ENCODE data around the gene CTSD. TPM values are rescaled to one million over a fixed set of nuclear protein-coding genes. Genes with fewer than 3 reads are reported as not detected.
"Not testable (repeated sequence)": the region's sequence is repeated elsewhere in the genome, so short reads cannot be mapped to it uniquely, and the experiment has no call there.

CTSD gene
- total RNA-seq, 1 experiment from 2014 or later: 127 TPM

DNA sequence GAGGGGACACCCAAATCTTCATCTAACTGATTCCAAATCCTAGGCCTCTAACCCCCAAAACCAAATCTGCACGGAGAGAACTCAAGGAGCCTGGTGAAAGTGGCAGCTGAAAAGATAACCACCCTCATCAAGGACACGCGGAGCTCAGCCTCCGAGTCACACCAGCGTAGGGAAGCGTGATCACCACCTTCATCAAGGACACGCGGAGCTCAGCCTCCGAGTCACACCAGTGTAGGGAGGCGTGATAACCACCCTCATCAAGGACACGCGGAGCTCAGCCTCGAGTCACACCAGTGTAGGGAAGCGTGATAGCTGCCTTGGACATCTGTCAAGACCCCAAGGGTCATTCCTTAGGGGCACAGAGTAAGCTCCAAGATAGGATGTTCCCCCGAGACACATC is 41.8 kb upstream of the CTSD start (continued):
- TF ChIP-seq, protein P1, sequence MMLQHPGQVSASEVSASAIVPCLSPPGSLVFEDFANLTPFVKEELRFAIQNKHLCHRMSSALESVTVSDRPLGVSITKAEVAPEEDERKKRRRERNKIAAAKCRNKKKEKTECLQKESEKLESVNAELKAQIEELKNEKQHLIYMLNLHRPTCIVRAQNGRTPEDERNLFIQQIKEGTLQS (IDR thresholded peaks at IDR 0.05): no peak
- no peak for TF ChIP-seq CEBPB (IDR thresholded peaks at IDR 0.05; ENCODE audit: low read depth)

DNA sequence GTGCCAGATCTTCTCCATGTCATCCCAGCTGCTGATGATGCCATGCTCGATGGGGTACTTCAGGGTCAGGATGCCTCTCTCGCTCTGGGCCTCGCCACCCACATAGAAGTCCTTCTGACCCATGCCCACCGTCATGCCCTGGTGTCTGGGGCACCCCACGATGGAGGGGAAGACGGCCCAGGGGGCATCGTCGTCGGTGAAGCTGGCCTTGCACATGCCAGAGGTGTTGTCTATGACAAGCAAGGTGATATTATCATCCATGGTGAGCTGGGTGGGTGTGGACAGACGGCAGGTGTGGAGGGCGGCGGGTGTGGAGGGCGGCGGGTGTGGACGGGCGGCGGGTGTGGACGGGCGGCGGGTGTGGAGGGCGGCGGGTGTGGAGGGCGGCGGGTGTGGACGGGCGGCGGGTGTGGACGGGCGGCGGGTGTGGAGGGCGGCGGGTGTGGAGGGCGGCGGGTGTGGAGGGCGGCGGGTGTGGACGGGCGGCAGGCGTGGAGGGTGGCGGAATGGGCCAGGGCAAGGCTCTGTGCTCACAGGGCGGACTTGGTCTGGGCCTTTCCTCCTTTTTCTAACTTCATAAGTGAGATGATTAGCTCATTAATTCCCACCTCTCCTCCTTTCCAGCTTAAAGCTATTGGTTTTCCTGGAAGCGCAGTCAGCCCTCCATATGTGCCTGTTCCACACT is 40.2 kb upstream of the CTSD start:
- ATAC-seq; H3K27me3 ChIP-seq (ENCODE audit: insufficient read depth, low read length); POLR2A ChIA-PET; DNase-seq (ENCODE audit: low read depth, low spot score); H3K9me3 ChIP-seq (ENCODE audit: control insufficient read depth in 1 of 2, insufficient read depth in 1 of 2, low read depth in 1 of 2, low read length in 2 of 2); H3K4me3 ChIP-seq (replicated peaks in 1 of 2; ENCODE audit: low read depth in 1 of 2, low read length in 2 of 2); H2AFZ ChIP-seq (ENCODE audit: low read depth, low read length, poor library complexity, severe bottlenecking); intact Hi-C loops (cut with micrococcal nuclease); H3K4me1 ChIP-seq (ENCODE audit: control insufficient read depth in 1 of 2, insufficient read depth in 2 of 2, low read length in 2 of 2); H3K9ac ChIP-seq (ENCODE audit: low read length); H3K27ac ChIP-seq (ENCODE audit: low read depth, low read length); H4K20me1 ChIP-seq (ENCODE audit: insufficient read depth); H3K4me2 ChIP-seq (ENCODE audit: low read length); H3K36me3 ChIP-seq (ENCODE audit: control insufficient read depth in 1 of 2, insufficient read depth in 2 of 2, low read length in 2 of 2); H3K9me2 ChIP-seq (ENCODE audit: insufficient read depth); RAD21 ChIA-PET (ENCODE audit: low non-redundant PET in 1 of 2, low total read pairs in 2 of 2, uncharacterized antibody in 2 of 2, unreplicated experiment in 2 of 2); BruUV-seq (replicated peaks); H3K79me2 ChIP-seq (ENCODE audit: insufficient read depth, low read length): not testable (repeated sequence)
- CTCF ChIA-PET: interaction anchor here (1.0 kb wide), 1 partner anchor 29 kb away, joined by 3 read pairs; no protein-coding TSS in a partner anchor

- no peaks in the 10 kb centered on the region for H3K9me3 ChIP-seq (ENCODE audit: control insufficient read depth in 1 of 2, insufficient read depth in 1 of 2, low read depth in 1 of 2, low read length in 2 of 2)
- no peaks in the 10 kb centered on the region for H3K4me1 ChIP-seq (ENCODE audit: control insufficient read depth in 1 of 2, insufficient read depth in 2 of 2, low read length in 2 of 2)
- H3K27ac ChIP-seq (ENCODE audit: low read depth, low read length): no peak overlapping the region
- DNase-seq (ENCODE audit: low read depth, low spot score): no peak
- no peak for ATAC-seq
- no peaks in the 10 kb centered on the region for H3K36me3 ChIP-seq (ENCODE audit: control insufficient read depth in 1 of 2, insufficient read depth in 2 of 2, low read length in 2 of 2)
- CTCF ChIA-PET: no interaction called here
- POLR2A ChIA-PET: no interaction called here
- no peaks in the 10 kb centered on the region for H4K20me1 ChIP-seq (ENCODE audit: insufficient read depth)
- H3K27me3 ChIP-seq (ENCODE audit: insufficient read depth, low read length): no peaks in the 10 kb centered on the region
- intact Hi-C loops (cut with micrococcal nuclease): no loop called here
- H3K4me2 ChIP-seq (ENCODE audit: low read length): no peak overlapping the region
- no peak overlapping the region for H2AFZ ChIP-seq (ENCODE audit: low read depth, low read length, poor library complexity, severe bottlenecking)
- no peaks in the 10 kb centered on the region for H3K79me2 ChIP-seq (ENCODE audit: insufficient read depth, low read length)
- H3K4me3 ChIP-seq (replicated peaks in 1 of 2; ENCODE audit: low read depth in 1 of 2, low read length in 2 of 2): no peak overlapping the region
- H3K9me2 ChIP-seq (ENCODE audit: insufficient read depth): no peaks in the 10 kb centered on the region
- RAD21 ChIA-PET (ENCODE audit: low non-redundant PET in 1 of 2, low total read pairs in 2 of 2, uncharacterized antibody in 2 of 2, unreplicated experiment in 2 of 2): no interaction called here
- no TSS peak for BruUV-seq (replicated peaks)
- no peak overlapping the region for H3K9ac ChIP-seq (ENCODE audit: low read length)
- no peak for TF ChIP-seq CBX3 (IDR thresholded peaks at IDR 0.05; ENCODE audit: low read depth)
- TF ChIP-seq POLR2AphosphoS5 (IDR thresholded peaks at IDR 0.05; ENCODE audit: low read depth, low read length): no peak
- TF ChIP-seq, protein P1 (IDR thresholded peaks at IDR 0.05): no peak
- TF ChIP-seq EZH2phosphoT487 (IDR thresholded peaks at IDR 0.05; ENCODE audit: borderline replicate concordance): no peak
- no peak for TF ChIP-seq RAD21 (IDR thresholded peaks at IDR 0.05; ENCODE audit: low read depth)
- TF ChIP-seq, protein P2, sequence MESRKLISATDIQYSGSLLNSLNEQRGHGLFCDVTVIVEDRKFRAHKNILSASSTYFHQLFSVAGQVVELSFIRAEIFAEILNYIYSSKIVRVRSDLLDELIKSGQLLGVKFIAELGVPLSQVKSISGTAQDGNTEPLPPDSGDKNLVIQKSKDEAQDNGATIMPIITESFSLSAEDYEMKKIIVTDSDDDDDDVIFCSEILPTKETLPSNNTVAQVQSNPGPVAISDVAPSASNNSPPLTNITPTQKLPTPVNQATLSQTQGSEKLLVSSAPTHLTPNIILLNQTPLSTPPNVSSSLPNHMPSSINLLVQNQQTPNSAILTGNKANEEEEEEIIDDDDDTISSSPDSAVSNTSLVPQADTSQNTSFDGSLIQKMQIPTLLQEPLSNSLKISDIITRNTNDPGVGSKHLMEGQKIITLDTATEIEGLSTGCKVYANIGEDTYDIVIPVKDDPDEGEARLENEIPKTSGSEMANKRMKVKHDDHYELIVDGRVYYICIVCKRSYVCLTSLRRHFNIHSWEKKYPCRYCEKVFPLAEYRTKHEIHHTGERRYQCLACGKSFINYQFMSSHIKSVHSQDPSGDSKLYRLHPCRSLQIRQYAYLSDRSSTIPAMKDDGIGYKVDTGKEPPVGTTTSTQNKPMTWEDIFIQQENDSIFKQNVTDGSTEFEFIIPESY (IDR thresholded peaks at IDR 0.05; ENCODE audit: extremely low read depth, insufficient replicate concordance, low read length): no peak
- no peak for TF ChIP-seq EGR1 (IDR thresholded peaks at IDR 0.05; ENCODE audit: low read depth)
- no peak for TF ChIP-seq SRF (IDR thresholded peaks at IDR 0.05; ENCODE audit: low read depth)
- TF ChIP-seq CEBPB (IDR thresholded peaks at IDR 0.05; ENCODE audit: low read depth): no peak
- no peak for TF ChIP-seq SIN3A (IDR thresholded peaks at IDR 0.05; ENCODE audit: low read depth)
- TF ChIP-seq REST (IDR thresholded peaks at IDR 0.05; ENCODE audit: low read depth): no peak
- TF ChIP-seq ZNF274 (IDR thresholded peaks at IDR 0.05; ENCODE audit: low read depth, low read length): no peak
Observed at GRCh38 chr11:1803246-1803645, 39.5 kb upstream of the CTSD start.

Measured in HCT116 (cell line).